OCI-LY3 (cell line): ENCODE measurements around the gene PIK3C2A.

Experiments used
- CTCF ChIP-seq: fragments of 200-600, 300-600 bp; sonication (generic); IDR thresholded peaks from 2 replicates; pipeline ENCODE4 v1.5.1; 2014; ENCODE audit warnings: antibody characterized with exemption, low read length, low read depth
- EZH2phosphoT487 ChIP-seq: fragments of 200-600 bp; shearing (Covaris generic); IDR thresholded peaks from 2 replicates; pipeline ENCODE4 v1.6.1; 2018; ENCODE audit warnings: antibody characterized with exemption, mixed run types, low read depth

- TF ChIP-seq CTCF (no peak), EZH2phosphoT487 (no peak)
These were observed 44.5 kb downstream of the PIK3C2A start for GRCh38 chr11:17163291-17163690.
